Stimulated activated naive CD8-positive, alpha-beta T cell treated with anti-CD3 and anti-CD28 coated beads, Interleukin-15, Interleukin-2, amounts not matched to agents 100 U/mL and 50 U/mL, for 24 hours (primary cell): ENCODE results near the gene ZNRF3.
"Not testable (repeated sequence)": the region's sequence is repeated elsewhere in the genome, so short reads cannot be mapped to it uniquely, and the experiment has no call there.

Experiments
- ATAC-seq: fragments of 150-1000 bp; cut with Tn5 transposase; one replicate; pipeline ENCODE4 v1.10.0; 2021
- DNase-seq: peaks from one replicate; pipeline ENCODE4 v3.0.0; 2021

Gene ZNRF3

GRCh38 chr22:29037340-29037932 lies 154.1 kb downstream of the ZNRF3 start:
- ATAC-seq (no peak), DNase-seq (no peak)

- ATAC-seq, result no peak
- DNase-seq, result no peak
Observed at GRCh38 chr22:29039148-29039547, 155.8 kb downstream of the ZNRF3 start.

GRCh38 chr22:29039684-29040083 lies 156.3 kb downstream of the ZNRF3 start:
- DNase-seq, ATAC-seq: not testable (repeated sequence)

GRCh38 chr22:29040385-29041275 lies 157.3 kb downstream of the ZNRF3 start:
- DNase-seq (peak; percentile 67), ATAC-seq (peak; percentile 63)

- DNase-seq (no peak), ATAC-seq (no peak)
Observed at GRCh38 chr22:29041408-29041807, 158.0 kb downstream of the ZNRF3 start.

GRCh38 chr22:29043906-29044575 lies 160.7 kb downstream of the ZNRF3 start:
- ATAC-seq, result no peak
- no peak for DNase-seq

- ATAC-seq (no peak), DNase-seq (no peak)
Observed at GRCh38 chr22:29044657-29045176, 161.3 kb downstream of the ZNRF3 start.

GRCh38 chr22:29048822-29049654 lies 165.7 kb downstream of the ZNRF3 start:
- ATAC-seq (no peak), DNase-seq (no peak)

- no peak for ATAC-seq
- DNase-seq, result no peak
Observed at GRCh38 chr22:29049655-29050263, 166.4 kb downstream of the ZNRF3 start.

- no peak for ATAC-seq
- DNase-seq, result no peak
Observed at GRCh38 chr22:29050457-29050856, 167.1 kb downstream of the ZNRF3 start.

GRCh38 chr22:29053048-29053702 lies 169.8 kb downstream of the ZNRF3 start:
- DNase-seq (no peak), ATAC-seq (no peak)

GRCh38 chr22:29054251-29054767 lies 170.9 kb downstream of the ZNRF3 start:
- no peak for DNase-seq
- no peak for ATAC-seq

GRCh38 chr22:29055192-29055830 lies 171.9 kb downstream of the ZNRF3 start:
- DNase-seq (no peak), ATAC-seq (no peak)

- no peak for ATAC-seq
- no peak for DNase-seq
Observed at GRCh38 chr22:29056472-29056871, 173.1 kb downstream of the ZNRF3 start.

GRCh38 chr22:29060251-29060869 lies 177.0 kb downstream of the ZNRF3 start:
- DNase-seq, result no peak
- no peak for ATAC-seq

- DNase-seq (no peak), ATAC-seq (no peak)
Observed at GRCh38 chr22:29060931-29061330, 177.6 kb downstream of the ZNRF3 start.

GRCh38 chr22:29061773-29062172 lies 178.4 kb downstream of the ZNRF3 start, which contains the start of gene C22orf31:
Gene C22orf31 (minus strand): TSS chr22:29061831. CDS start chr22:29061792, 39 bp downstream.
- no peak for DNase-seq
- ATAC-seq, result no peak

GRCh38 chr22:29062286-29062821 lies 179.0 kb downstream of the ZNRF3 start:
- DNase-seq (no peak), ATAC-seq (no peak)

GRCh38 chr22:29065468-29066190 lies 182.3 kb downstream of the ZNRF3 start:
- no peak for ATAC-seq
- no peak for DNase-seq
